ENCODE results near the gene PLIN4.

The PLIN4 gene

DNA sequence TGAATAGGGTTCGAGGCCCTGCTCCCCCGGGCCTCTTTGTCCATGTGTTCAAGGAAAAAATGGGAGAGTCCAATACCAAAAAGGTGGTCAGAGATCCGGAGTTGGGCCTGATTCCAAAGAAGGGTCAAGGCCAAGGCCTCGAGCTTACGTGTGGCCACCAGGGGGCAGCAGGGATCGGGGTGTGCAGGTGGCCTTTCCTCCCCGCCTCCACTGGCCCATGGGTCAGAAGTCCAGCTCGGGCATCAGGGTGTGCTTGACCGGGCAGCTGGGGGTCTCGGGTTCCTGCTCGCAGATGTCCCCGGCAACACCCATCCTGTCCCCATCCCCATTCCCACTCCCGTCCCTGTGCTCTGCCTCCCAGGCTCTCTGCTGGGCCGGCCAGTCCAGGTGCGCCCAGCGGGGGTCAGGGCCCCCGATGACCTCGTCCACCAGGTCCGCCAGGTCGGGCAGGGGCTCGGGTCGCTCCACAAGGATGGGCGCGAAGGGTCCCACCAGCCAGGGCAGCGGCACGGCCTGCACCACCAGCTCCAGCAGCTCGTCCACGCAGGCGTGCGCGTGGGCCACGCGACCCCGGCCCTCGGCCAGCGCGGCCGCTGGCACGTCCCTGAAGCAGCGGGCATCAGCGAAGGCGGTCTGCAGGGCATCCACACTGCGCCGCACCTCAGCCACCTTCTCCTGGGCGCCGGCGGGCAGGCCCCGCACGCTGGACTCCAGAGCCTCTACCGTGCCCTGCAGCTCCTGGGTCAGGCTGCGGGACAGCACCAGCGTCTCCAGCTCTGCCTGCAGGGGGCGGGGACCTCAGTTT is 5.2 kb upstream of the PLIN4 start:
- no peak for DNase-seq

DNA sequence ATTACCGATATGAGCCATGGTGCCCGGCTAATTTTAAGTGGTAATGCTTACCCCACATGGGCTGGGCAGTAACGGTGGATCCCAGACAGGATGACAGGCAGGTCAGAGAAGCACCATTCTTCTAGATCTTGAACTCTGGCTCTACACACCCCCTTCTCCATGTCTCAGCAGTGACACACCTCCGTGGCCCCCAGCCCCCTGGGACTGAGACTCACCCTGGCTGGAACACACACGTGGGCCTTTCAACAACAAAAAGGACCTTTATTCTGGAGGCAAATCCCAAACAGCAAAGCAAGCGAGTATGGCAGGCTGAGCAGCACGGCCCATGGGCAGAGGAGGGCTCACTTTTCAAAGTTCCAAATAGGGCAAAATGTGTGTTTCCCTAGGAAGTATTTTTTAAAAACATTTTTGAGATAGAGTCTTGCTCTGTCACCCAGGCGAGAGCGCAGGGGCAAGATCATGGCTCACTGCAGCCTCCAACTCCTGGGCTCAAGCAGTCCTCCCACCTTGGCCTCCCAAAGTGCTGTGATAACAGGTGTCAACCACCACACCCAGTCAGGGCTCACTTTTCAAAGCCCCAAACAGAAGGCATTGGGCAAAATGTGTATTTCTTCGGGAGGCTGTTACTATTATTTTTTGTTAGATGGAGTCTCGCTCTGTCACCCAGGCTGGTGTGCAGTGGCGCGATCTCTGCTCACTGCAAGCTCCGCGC is 4.2 kb upstream of the PLIN4 start:
- no peak for DNase-seq

DNA sequence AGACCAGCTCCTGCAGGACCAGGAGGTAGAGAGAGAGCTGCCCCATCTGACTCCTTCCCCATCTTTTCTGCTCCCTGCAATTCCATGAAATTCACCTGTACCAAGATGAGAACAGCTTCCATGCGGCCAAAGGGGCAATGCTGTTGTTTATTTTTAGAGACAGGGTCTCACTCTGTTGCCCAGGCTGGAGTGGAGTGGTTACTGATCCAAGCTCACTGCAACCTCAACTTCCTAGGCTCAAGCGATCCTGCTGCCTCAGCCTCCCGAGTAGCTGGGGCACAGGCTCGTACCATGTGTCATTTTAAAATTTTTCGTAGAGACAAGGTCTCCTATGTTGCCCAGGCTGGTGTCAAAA is 3.6 kb upstream of the PLIN4 start:
- no peak for DNase-seq

DNA sequence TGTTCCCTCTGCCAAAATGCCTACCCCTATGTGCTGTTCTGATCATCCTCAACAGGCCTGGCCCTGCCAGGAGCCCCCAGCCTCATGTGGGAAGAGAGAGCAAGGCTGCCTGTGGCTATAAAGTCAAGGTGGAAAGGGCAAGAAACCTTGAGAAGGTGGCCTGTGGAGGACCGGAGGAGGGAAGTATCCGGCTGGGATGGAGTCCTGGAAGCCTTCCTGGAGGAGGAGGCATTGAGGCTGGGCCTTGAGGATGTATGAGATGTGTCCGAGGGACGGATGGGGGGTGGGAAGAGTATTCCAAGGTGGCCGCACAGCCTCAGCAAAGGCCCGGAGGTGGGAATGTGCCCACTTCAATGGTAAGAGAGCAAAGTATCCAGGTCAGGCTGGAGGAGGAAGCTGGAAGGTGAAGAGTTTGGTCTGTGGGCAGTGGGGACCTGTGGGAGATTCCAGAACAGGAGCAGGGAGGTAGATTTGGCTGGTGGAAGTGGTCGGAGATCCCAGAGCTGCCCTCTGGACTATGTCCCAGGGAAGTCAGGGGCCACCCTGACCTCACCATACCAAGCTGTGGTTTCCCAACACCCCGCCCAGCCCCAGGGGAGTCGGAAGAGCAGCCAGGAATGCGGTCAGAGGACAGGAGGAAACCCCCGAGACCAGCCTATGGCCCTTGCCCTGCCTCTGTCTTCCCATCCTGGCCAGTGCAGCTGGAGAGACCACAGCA is 3.0 kb upstream of the PLIN4 start:
- no peak for DNase-seq

DNA sequence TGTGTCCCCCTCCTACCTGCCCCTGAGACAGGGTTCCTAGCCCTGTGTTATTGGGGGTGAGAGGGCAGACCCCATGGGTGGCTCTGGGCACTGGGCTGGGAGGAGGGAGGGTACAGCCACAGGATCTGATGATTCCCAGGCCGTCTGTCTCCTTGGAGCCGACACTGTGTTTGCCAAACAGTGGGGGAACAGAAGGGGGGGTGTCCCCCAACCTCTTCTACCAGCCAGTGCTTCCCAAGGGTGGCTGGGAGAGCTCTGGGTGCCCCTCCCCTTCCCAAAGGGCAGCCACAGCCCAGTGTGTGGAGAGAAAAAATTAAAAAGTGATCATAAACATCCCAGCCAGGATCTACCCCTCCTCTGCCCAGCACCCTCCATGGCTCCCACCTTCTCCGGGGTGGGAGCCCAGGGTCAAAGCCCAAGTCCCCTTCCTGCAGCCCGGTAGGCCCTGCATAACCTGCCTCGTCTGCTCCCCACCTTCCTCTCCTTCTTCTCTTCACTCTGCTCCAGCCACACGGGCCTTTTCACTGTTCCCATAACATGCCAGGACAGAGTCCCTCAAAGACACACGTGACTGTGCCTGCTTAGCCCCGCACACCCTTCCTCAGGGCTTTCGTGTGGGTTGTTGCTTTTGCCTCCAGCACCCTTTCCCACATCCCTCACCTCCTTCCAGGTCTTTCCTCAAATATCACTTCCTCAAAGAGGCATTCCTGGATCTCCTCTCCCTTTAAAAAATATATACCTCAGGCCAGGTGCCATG is 1.4 kb upstream of the PLIN4 start:
- DNase-seq = peak; percentile 27

DNA sequence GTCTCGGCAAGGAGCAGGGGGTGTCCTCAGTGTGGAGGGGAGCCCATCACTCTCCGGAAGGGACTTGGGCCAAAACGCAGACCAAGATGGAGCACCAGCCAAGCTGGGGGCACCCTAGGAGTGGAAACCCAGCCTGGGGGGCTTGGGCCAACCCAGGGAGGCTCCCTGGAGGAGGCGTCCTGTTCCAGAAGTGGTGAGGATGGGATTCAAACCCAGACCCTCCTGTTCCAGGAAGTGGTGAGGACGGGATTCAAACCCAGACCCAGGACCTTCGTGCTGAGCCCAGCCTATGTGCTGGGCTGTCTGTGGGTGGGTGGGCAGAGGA is 848 bp upstream of the PLIN4 start:
- DNase-seq = no peak

DNA sequence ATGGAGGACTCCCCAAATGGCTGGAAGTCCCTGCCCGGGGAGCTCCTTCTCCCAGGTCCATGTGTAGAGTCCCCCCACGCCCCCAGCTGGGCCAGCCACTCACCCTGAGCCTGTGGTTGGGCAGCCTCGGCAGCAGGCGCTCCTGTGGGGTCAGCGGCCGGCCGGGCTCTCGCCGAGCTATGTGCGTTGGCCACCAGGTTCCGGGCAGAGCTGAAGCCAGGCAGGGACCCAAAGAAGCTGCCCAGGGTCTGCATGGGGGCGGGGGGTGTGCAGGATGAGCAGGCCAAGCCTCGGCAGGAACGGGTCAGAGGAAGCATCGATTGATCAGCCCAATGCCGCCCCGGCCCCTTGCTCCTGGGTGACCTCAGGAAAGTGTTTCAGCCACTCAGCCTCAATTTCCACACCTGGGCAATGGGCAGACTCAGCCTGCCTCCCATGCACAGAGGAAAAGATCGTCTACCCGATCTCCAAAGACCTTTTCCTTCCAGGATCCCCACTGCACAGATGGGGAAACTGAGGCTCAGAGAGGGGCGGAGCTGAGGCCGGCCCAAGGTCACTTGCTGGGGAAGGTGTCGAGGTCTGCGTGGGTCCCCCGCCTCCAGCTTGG is 732 bp downstream of the PLIN4 start:
- no peak for DNase-seq

DNA sequence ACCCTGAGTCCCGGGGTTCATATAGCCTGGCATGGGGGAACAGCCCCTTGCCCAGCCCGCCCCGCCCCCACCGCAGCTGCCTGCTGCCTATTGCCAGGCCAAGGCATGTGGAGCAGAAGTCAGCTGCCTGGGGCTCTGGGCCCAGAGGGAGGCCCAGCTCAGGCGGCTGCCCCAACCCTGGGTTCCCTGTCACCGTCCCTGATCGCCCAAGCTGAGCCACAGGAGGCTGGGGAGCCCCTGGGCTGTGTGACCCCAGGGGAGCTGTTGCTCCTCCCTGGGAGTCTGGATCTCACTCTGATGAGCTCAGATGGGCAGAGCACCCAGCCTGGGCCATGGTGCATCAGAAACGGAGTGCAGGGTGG is 1.4 kb downstream of the PLIN4 start:
- DNase-seq = no peak

DNA sequence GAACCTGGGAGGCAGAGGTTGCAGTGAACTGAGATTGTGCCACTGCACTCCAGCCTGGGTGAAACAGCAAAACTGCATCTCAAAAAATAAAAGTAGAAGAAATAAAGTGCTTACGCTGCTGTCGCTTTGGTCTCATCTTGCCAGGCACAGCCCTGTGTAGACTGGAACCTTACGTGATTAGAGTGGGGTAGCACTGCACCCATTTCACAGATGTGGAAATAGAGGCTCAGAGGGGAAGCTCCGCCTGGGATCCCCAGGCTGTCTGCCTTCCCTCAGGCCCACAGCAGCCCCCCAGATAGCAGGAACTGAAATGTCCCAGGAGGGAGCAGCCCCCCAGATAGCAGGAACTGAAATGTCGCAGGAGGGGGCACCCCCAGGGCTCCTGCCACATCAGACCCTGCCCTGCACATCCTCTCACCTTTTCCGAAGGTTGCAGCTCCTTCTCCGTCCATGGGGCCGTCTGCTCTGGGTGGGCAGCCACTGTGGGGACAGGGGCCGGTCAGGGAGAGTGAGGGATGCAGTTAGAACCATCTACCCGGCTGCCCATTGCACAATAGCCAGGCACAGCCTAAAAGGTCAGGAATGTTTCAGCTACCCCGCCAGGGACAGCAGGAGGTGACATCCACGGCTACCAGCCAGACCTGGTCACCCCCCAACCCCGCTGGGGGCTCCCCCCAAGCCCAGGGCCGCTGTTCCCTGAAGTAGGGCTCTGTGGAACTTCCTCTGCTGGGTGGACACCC is 1.9 kb downstream of the PLIN4 start:
- DNase-seq = no peak

DNA sequence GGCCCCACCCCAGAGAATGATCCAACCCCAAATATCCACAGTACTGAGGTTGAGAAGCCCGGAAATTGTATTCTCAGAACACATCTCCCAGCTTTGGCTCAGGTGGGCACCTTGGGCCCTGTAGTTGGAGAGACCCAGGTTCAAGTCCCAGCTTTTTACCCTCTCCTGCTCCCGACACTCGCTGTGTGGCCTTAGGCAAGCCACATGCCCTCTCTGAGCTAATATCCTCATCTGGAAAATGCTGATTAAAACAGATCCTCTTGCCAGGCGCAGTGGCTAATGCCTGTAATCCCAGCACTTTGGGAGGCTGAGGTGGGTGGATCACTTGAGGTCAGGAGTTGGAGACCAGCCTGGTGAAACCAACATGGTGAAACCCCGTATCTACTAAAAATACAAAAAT is 2.6 kb downstream of the PLIN4 start:
- DNase-seq = no peak

DNA sequence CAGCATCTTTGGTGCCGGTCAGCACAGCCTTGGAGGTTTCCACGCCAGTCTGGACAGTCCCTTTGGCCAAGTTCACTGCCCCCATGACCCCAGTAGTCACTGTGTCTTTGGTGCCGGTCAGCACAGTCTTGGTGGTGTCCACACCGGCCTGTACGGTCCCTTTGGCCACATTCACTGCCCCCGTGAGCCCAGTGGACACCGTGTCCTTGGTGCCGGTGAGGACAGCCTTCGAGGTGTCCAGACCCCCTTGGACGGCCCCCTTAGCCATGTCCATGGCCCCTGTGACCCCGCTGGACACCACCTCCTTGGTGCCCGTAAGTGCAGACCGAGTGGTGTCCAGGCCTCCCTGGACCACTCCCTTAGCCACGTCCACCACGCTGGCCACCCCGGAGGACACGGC is 5.0 kb downstream of the PLIN4 start:
- no peak for DNase-seq

DNA sequence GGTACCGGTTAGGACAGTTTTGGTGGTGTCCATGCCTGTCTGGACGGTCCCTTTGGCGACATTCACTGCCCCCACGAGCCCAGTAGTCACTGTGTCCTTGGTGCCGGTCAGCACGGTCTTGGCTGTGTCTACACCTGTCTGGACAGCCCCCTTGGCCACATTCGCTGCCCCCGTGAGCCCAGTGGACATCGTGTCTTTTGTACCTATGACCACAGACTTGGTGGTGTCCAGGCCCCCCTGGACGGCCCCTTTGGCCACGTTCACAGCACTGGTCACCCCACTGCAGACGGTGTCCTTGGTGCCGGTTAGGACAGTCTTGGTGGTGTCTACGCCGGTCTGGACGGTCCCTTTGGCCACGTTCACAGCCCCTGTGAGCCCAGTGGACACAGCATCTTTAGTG is 6.2 kb downstream of the PLIN4 start:
- no peak for DNase-seq

DNA sequence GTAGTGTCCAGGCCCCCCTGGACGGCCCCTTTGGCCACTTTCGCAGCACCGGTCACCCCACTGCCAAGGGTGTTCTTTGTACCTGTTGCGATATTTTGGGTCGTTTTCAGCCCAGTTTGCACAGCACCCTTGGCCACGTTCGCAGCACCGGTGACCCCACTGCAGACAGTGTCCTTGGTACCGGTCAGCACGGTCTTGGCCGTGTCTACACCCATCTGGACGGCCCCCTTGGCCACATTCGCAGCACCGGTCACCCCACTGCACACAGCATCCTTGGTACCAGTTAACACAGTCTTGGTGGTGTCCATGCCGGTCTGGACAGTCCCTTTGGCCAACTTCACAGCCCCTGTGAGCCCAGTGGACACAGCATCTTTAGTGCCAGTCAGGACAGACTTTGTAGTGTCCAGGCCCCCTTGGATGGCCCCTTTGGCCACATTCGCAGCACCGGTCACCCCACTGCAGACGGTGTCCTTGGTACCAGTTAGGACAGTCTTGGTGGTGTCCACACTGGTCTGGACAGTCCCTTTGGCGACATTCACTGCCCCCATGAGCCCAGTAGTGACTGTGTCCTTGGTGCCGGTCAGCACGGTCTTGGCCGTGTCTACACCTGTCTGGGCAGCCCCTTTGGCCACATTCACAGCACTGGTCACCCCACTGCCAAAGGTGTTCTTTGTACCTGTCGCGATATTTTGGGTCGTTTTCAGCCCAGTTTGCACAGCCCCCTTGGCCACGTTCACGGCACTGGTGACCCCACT is 6.8 kb downstream of the PLIN4 start:
- DNase-seq = no peak

DNA sequence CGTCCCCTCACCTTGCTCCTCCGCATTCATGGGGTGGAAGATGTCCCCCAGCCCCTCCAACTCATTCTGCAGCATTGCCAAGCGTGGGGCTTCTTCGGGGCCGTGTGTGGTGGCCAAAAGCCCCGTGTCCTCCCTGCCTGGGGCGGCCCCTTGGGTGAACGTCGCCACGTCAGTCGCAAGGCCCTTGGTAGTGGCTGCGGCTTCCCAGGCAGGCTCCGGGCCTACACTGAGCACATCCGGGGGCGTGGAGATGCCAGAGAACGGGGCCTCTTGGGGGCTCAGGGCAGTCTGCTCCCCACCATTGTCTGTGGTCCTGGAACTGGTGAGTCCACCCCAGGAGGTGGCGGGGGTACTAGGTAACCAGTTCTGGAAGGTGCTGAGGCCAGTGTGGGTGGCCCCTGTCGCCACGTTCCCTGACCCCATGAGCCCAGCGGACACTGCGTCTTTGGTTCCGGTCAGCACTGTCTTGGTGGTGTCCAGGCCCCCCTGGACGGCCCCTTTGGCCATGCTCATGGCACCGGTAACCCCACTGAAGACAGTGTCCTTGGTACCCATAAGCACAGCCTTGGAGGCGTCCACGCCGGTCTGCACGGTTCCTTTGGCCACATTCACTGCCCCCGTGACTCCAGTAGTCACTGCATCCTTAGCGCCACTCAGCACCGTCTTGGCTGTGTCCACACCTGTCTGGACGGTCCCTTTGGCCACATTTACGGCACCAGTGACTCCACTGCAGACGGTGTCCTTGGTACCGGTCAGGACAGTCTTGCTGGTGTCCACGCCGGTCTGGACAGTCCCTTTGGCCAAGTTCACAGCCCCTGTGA is 7.6 kb downstream of the PLIN4 start:
- DNase-seq = no peak

DNA sequence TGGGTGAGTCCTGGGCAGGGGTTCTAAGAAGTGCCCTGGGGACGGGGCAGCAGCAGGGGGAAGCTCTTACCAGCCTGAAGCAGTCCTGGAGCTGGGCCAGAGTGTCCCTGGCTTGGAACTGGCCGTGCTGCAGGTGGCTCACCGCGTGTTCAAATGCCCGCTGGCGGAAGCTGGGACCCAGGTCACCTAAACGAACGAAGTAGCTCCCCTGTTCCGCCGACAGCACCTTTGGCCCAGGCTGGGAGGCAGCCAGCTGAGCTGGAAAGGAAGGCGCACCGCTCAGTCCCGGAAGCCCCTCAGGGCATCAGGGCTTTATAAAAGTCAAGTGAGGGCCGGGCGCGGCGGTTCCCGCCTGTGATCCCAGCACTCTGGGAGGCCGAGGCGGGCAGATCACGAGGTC is 9.6 kb downstream of the PLIN4 start:
- DNase-seq = no peak

DNA sequence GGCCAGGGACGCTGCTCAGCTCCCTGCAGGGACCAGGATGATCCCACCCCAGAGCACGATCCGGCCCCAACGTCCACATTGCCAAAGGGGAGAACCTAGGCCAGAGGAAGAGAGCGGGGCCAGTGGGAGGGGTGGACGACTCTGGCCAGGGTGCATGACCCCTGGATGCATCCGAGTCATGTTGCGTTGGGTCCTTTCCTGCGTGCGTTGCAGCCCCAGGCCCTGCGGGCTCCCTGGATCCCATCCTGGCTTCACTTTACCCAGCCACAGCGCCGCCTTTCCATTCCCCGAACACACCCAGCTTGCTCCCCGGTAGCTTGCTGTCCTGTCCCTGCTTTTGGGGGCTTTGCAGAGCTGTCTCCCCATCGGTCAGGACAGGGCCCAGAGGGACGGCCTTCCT is 10.5 kb downstream of the PLIN4 start:
- no peak for DNase-seq

DNA sequence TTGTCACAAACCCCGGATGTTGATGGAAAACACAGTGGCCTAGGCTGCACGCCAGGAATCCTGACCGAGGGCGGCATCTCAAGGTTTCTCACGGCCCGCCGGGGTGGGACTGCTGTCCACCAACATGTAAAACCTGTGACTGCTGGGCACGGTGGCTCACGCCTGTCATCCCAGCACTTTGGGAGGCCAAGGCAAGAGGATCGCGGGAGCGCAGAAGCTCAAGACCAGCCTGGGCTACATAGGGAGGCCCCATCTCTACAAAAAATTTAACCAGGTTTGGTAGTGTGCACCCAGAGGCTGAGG is 11.2 kb downstream of the PLIN4 start:
- DNase-seq = no peak

DNA sequence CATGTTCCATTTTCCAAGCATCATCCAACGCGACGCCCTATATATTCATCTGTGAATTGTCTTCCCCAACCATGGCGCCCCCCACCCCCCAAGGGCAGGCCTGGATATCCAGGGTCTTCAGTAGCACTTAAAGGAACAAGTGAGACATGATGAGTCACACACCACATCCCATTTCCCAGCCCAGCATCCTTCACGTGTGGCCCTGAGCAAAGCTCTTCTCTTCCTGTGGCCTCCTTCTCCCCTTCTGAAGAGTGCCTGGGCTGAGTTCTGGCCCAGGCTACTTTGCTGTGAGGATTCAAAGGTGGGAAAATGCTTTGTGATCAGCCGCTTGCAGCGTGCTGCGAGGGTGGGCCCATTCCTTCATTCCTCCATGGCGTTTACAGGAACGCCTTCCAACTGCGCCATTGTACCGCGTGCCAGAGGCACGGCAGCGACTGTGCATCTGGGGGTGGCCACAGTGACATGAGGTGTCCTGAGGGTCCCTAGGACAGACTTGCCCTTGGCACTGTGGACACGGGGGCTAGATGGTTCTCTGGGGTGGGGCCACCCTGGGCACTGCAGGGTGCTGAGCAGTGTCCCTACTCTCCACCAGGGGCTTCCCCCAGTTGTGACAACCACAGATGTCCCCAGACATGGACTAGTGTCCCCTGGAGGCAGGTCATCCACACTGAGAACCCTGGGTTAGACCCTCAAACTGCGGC is 11.7 kb downstream of the PLIN4 start:
- no peak for DNase-seq

DNA sequence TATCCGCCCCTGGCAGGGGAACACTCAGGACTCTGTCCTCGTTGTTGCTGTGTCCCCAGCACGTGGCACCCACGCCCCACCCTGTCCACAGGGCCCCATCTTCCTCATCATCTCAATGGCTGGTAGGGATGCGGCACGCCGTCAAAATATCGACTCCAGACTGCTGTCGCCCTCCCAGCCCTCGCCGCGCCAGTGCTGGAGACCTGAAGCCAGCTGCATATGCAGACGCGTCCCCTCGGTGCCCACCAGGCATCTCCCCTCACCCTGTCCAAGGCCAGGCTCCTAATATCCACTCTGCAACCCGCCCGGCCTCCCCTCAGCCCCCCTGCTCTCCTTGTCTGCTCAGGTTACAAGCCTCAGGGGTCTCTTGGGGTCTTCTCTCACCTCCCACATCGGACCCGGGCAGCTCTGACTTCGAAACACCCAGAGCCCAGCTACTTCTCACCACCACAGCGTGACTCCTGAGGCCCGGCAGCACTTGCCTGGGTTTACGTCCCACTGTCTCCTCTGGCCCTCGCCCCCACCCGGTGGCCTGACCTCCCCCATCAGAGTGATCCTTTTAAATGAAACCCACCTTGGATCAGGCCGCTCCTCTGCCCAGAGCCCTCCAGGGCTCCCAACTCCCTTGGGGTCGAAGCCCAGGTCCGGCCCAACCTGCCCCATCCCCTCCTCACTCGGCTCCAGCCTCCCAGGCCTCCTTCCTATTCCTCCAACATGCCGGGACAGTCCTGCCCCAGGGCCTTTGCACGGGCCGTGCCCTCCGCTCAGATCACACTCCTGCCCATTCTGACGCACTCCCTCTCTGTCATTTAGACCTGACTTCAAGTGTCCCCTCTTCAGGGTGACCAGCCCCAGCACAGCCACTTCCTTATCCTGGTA is 12.5 kb downstream of the PLIN4 start:
- DNase-seq = no peak

All from NCI-H2171 treated with DMSO at 0.1 percent for 48 hours (cell line).